HG03025 (cell line): ENCODE data around the gene FAM24A.

Experiments used
- ATAC-seq: cut with Tn5 transposase; IDR thresholded peaks from one replicate; pipeline ENCODE4 v1.9.1; 2021; ENCODE audit warnings: mild to moderate bottlenecking, moderate library complexity; ENCODE audit not compliant: unreplicated experiment, low FRiP score

The FAM24A gene

DNA sequence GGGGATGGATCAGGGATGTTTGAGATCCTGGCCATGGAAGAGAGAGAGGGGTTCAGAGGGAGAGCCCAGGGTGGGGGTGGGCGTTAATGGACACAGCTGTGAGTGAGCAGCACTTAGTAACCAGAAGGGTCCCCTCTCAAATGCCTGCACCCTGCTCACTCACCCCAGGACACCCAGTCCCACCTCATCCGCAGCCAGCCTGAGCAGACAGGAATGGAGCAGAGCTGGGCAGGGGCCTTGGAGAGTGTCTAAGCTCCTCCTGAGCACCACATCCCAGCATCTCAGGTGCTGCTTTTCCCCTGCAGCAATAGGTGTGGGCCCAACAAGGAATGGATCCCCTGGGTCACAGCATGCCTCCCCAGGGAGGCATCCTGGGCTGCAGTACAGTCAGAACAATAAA is 5.3 kb downstream of the FAM24A start:
- ATAC-seq = no peak

DNA sequence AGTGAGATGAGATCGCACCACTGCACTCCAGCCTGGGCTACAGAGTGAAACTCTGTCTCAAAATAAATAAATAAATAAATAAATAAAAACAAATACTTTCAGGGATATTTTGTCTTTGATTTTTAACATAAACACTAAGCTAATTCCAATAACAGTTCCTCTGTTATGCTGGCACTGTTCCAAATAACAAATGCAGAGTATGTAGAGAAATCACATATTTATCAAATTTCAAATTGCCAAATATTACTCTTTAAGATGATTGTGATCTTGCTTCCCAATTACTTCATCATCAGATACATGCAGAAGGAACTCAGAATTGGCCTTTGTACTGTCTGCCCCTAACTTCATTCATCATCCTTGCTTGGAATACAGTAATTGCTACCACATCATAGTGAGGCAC is 19.7 kb downstream of the FAM24A start:
- ATAC-seq = no peak

DNA sequence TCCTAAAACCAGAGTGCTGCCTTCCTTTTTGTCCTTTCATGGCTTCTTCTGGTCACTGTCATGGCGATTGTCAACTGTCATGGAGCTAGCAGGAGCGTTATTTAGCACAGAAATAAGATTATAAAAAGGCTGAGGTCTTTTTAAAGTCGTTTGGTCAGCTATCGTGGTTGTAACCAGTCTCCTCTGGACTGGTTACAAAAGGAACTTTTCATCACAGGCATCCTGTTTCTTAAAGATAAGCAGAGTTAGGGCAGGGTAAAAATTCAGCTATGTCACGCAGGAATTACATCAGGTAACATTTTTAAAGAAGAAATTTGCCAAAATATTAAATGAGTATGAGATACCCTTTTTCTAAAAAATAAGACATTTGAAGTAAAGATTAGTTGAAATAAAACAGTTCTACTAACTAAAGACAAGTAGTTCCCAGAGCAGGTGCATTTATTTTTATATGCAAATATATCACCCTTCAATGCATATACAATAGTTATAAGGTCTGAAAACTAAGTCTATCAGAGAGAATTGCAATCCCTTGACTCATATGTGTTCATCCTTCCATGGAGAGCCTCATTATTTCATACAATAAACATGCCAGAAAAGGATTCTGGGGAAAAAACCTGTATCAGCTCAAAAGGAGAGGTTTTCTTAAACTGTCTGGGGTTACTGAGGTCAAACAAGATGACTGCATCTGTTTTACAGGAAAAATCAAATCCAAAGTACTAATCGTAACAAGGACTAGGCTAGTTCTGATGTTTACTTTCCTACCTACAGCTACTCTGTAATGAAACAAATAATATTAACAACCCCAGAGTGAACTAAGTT is 20.9 kb downstream of the FAM24A start:
- ATAC-seq = no peak

DNA sequence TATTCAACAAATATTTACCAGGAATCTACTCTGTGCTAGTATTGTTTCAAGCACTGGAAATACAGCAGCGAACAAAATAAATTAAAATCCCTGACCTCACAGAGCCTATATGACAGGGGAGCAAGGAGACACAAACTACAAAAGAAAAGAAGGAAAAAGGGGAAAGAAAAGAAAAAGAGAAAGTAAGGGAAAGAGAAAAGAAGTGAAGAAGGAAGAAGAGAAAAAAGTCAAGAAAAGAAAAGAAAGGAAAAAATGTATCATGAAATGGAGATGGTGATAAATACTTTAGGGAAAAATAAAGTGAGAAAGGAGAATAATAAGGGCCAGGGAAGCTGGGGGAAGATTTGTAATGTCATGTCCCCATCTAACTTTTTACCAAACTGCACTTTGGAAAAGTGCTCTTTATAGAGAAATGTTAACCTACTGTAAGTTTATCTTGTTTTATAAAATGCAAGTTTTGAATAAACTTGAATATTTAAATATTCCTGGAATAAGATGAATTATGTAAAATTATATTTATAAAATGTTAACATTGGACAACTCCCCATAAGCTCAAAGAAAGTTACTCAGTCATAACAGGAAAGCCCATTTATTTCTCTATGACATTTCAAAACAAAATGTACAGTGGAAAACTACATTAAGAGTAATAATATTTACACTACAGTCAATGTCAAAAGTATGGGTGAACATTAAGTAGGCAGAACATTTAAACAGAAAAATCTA is 28.9 kb downstream of the FAM24A start:
- ATAC-seq = no peak

DNA sequence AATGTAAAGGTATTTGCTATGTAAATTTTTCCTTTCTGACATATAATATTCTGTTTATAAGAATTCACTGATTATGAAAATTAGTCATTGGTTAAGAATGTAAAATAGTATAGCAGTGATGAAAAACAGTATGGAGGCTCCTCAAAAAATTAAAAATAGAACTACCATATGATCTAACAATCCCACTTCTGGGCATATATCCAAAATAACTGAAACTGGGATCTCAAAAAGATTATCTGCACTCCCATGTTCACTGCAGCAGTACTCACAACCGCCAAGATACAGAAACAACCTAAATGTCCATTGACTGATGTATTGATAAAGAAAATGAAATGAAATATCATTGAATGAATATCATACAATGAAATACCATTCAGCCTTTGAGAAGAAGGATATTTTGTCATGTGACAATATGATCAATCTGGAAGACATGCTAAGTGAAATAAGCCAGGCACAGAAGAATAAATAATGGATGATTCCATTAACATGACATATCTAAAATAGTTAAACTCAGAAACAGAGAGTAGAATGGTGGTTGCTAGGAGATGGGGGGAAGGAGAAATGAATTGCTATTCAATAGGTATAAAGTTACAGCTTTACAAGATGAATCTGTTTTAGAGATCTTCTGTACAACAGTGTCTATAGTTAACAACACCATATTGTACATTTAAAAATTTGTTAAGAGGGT is 29.6 kb downstream of the FAM24A start:
- no peak for ATAC-seq

DNA sequence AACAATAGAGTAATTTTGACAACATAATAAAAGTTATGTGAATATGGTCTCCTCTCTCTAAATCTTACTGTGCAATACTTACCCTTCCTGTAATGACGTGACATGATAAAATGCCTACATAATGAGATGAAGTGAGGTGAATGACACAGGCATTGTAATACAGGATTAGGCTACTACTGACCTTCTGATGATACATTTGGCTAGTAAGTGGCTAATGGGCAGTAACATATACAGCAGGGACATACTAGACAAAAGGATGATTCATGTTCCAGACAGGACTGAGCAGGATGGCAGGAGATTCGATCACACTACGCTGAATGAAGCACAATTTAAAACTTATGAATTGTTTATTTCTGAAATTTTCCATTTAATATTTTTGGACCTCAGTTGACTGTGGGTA is 38.9 kb downstream of the FAM24A start:
- no peak for ATAC-seq

DNA sequence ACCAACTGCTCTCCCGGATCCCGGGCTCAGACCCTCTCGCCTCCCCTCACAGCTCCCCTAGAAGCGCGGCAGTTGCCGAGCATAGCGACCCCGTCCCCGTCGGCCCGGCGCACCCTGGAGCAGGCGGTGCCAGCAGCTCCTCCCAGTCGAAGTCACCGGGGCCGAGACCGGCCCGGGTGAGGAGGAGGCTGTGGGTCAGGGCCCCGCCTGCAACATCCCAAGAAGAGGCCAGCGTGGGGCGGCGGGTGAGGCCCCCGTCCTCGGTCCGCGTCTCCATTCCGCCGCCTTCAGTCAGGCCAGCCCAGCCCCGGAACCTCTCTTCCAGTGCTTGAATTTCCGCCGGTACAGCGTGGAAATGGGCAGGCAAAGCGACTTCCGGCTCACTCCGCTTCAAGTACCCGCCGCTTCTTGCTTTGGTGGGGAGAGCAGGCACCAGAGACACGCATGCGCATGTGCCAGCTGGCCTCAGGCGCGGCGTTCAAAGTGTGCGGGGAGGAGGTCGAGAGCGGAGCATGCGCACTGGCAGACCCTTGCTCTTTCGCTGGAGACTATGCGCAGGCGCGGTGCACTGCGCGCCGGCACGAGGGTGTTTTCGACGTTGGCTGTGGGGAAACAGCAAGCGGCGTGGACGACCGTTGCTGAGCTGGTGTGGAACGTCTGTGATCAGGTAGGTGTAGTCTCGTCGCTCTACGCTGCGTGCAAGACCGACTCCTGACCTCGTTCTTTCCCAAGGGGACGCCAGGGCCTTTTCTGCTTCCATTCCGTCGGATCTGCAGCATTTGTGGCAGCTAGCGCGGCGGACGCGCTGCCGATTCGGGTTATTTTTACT is 43.7 kb downstream of the FAM24A start, which contains the start of gene C10orf88:
C10orf88 (minus strand) TSS at position 326 of the 829 bp plus-strand sequence; CDS start at position 277, 49 bp downstream.
- peak; percentile 98 for ATAC-seq

DNA sequence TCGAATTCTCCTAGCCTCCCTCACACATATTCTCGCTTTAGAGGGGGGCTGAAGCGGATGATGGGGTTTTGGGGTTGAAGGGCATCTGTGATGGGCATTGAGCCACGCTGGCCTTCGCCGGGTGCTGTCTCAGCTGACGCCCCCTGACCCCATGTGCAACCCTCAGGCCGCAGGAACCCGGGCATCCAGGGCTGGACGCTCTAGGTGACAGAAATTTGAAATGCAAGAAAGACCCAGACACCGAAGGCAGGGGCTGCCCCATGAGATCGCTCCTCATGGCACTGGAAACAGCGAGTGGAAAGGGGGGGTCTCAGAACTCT is 44.3 kb downstream of the FAM24A start:
- ATAC-seq = no peak

DNA sequence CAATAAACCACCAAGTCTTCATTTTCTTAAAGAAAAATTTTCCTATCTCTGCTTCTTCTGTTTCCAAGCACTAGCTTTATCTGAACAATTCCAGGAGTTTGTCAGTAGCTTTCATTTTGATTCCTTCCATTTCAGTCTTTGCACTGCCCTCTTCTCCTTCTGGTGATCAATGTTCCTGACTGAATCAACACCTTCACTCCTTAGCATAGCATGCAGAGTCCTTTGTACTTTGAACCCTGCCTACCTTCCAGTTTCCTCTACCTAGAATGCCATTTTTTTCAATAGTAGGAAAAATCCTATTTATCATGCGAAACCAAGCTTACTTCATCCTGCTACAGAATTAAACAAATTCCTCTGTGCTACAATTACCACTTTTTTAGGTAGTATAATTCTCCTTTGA is 45.5 kb downstream of the FAM24A start:
- ATAC-seq = no peak

DNA sequence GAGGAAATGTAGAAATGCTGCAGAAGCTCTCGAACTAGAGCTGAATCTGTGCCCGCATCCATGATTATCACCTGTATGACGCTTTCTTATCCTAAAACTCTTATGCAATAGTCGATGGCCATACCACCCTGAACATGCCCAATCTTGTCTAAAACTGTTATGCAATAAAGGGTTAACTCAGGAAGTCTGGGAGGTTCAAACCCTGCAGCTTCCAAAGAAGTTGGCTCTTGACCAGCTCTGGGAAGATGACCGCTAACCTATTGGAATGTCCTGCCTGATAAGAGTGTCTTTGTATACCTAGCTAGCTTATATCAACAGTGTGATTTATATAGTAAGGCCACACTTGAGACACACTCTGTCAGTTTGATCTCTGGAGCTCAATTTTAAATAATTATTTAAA is 47.1 kb downstream of the FAM24A start:
- no peak for ATAC-seq

DNA sequence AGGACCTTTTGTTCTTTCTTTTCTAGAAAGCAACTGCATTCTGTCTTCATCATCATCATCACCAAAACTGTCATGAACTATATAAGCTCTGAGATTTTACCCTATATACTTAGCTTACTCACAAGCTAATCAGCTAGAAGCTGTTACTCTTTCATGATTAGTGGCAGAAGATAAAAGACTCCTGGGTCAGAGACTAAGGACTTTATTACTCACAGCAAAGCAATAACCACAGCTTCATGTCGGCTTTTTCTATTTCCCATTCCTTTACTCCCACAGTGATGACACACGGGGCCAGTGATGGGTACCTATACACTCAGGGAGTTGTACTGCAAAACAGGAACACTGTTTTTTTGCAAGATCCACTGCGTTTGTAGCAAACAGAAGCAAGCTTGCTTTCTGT is 52.0 kb downstream of the FAM24A start:
- ATAC-seq = no peak
